Neuronal stem cell (in vitro differentiated cells): ENCODE data around the gene MACROD2.

ENCODE experiments used
- DNase-seq: peaks from one replicate; pipeline ENCODE4 v3.0.0-alpha.2; 2013; ENCODE audit warnings: low spot score
- H2AFZ ChIP-seq: one replicate; pipeline ENCODE4 v1.6.1; 2013; ENCODE audit warnings: mild to moderate bottlenecking, low read length, inconsistent platforms
- H2AK5ac ChIP-seq: 2 replicates; pipeline ENCODE4 v1.6.1; 2013; ENCODE audit warnings: low read depth, mild to moderate bottlenecking, inconsistent platforms, low read length, moderate library complexity, mixed read lengths
- H2BK120ac ChIP-seq: 2 replicates; pipeline ENCODE4 v1.6.1; 2013; ENCODE audit warnings: low read depth, mild to moderate bottlenecking, inconsistent platforms, low read length, moderate library complexity, mixed read lengths
- H2BK12ac ChIP-seq: one replicate; pipeline ENCODE4 v1.6.1; 2013; ENCODE audit warnings: low read length, inconsistent platforms
- H2BK15ac ChIP-seq: 2 replicates; pipeline ENCODE4 v1.6.1; 2013; ENCODE audit warnings: mild to moderate bottlenecking, low read length, inconsistent platforms, mixed read lengths
- H2BK5ac ChIP-seq: one replicate; pipeline ENCODE4 v1.6.1; 2013; ENCODE audit warnings: inconsistent platforms, mild to moderate bottlenecking, low read length, moderate library complexity
- H3K14ac ChIP-seq: one replicate; pipeline ENCODE4 v1.6.1; 2013; ENCODE audit warnings: low read length, inconsistent platforms
- H3K18ac ChIP-seq: 2 replicates; pipeline ENCODE4 v1.6.1; 2013; ENCODE audit warnings: low read length, inconsistent platforms
- H3K23ac ChIP-seq: 2 replicates; pipeline ENCODE4 v1.6.1; 2013; ENCODE audit warnings: low read depth, mild to moderate bottlenecking, mixed read lengths, low read length, inconsistent platforms; ENCODE audit not compliant: poor library complexity
- H3K27ac ChIP-seq: replicated peaks from 3 replicates; pipeline ENCODE4 v1.5.1; 2013; ENCODE audit warnings: low read length, inconsistent platforms
- H3K27me3 ChIP-seq, 3 experiments: 2 replicates each; pipeline ENCODE4 v1.6.1; 2013; ENCODE audit warnings: low read length in 3 of 3, mild to moderate bottlenecking in 2 of 3, inconsistent platforms in 1 of 3, low read depth in 1 of 3, mixed read lengths in 1 of 3, moderate library complexity in 1 of 3; ENCODE audit not compliant: control insufficient read depth in 3 of 3, insufficient read depth in 3 of 3
- H3K36me3 ChIP-seq, 2 donors: replicated peaks in 1 of 2; 2 replicates each; pipeline ENCODE4 v1.6.1; 2013; ENCODE audit warnings: low read length in 2 of 2; ENCODE audit not compliant: control insufficient read depth in 2 of 2, insufficient read depth in 2 of 2
- H3K4ac ChIP-seq: 2 replicates; pipeline ENCODE4 v1.6.1; 2013; ENCODE audit warnings: inconsistent platforms, mild to moderate bottlenecking, low read length, moderate library complexity
- H3K4me1 ChIP-seq, 2 donors: 1 replicate in 1 of 2; 2 replicates in 1 of 2; pipeline ENCODE4 v1.6.1; 2013; ENCODE audit warnings: low read length in 2 of 2, low read depth in 1 of 2; ENCODE audit not compliant: control insufficient read depth in 2 of 2, insufficient read depth in 1 of 2
- H3K4me2 ChIP-seq: one replicate; pipeline ENCODE4 v1.6.1; 2013; ENCODE audit warnings: mild to moderate bottlenecking, low read length, inconsistent platforms; ENCODE audit not compliant: insufficient read depth, poor library complexity, severe bottlenecking
- H3K4me3 ChIP-seq, 2 donors: 2 replicates each; pipeline ENCODE4 v1.5.1; 2013; ENCODE audit warnings: low read length in 2 of 2, mild to moderate bottlenecking in 2 of 2, inconsistent platforms in 1 of 2, moderate library complexity in 1 of 2
- H3K79me1 ChIP-seq: one replicate; pipeline ENCODE4 v1.6.1; 2013; ENCODE audit warnings: low read depth, mild to moderate bottlenecking, inconsistent platforms, low read length, moderate library complexity
- H3K9ac ChIP-seq: one replicate; pipeline ENCODE4 v1.6.1; 2013; ENCODE audit warnings: mild to moderate bottlenecking, low read depth, low read length, inconsistent platforms; ENCODE audit not compliant: poor library complexity
- H3K9me3 ChIP-seq, 2 donors: replicated peaks in 1 of 2; 2 replicates each; pipeline versions ENCODE3 to v1.6.1; 2013; ENCODE audit warnings: low read length in 2 of 2, mild to moderate bottlenecking in 2 of 2, inconsistent platforms in 1 of 2, low read depth in 1 of 2, mixed read lengths in 1 of 2, moderate library complexity in 1 of 2; ENCODE audit not compliant: control insufficient read depth in 2 of 2, insufficient read depth in 1 of 2
- H4K8ac ChIP-seq: one replicate; pipeline ENCODE4 v1.6.1; 2013; ENCODE audit warnings: low read depth, mild to moderate bottlenecking, inconsistent platforms, low read length, moderate library complexity
- H4K91ac ChIP-seq: one replicate; pipeline ENCODE4 v1.6.1; 2013; ENCODE audit warnings: low read length, low read depth, mild to moderate bottlenecking, inconsistent platforms; ENCODE audit not compliant: poor library complexity
- WGBS, 2 donors: extraction: QIAGEN DNeasy Blood & Tissue Kit; methylation state at CpG; one replicate each; pipeline ENCODE4 v1.1.7; 2013; ENCODE audit warnings: missing lambda C conversion rate in 2 of 2, mixed read lengths in 1 of 2; ENCODE audit not compliant: insufficient read length in 2 of 2, insufficient replicate concordance in 1 of 2; ENCODE audit errors: extremely low coverage in 2 of 2; 5-methylcytosine and 5-hydroxymethylcytosine counted together

MACROD2 gene

DNA sequence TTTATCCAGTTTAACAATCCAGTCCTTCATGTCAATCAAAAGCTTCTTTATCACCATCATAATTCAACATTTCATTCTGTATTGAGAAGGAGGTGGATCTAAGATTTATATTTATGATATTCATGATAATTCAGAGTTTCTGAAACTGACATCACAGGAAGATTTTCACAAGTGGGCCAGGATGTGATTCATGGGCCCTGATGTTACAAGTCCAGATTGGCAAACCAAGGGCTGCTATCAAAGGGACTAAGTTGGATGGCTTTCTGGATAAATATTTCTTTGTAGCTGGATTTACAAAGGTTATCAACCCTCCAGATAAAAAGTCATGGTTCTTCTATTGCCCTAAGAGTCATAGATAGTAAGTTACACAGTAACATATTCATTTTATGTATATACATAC lies 1711.4 kb downstream of the MACROD2 start:
- H2BK15ac ChIP-seq: no peak overlapping the region
- H3K9me3 ChIP-seq: no peaks in the 10 kb centered on the region
- H4K8ac ChIP-seq: no peak overlapping the region
- no peak overlapping the region for H3K9ac ChIP-seq
- H3K18ac ChIP-seq: no peak overlapping the region
- H3K4ac ChIP-seq: no peak overlapping the region
- H3K27ac ChIP-seq: no peak overlapping the region
- H3K4me1 ChIP-seq: no peaks in the 10 kb centered on the region
- H3K27me3 ChIP-seq: no peaks in the 10 kb centered on the region
- DNase-seq: no peak
- H2AK5ac ChIP-seq: no peak overlapping the region
- H3K36me3 ChIP-seq: no peaks in the 10 kb centered on the region
- no peak overlapping the region for H3K14ac ChIP-seq
- no peak overlapping the region for H2BK120ac ChIP-seq
- H2BK5ac ChIP-seq: no peak overlapping the region
- H3K23ac ChIP-seq: no peak overlapping the region
- H4K91ac ChIP-seq: no peak overlapping the region
- H3K4me3 ChIP-seq: no peak overlapping the region
- no peak overlapping the region for H3K4me2 ChIP-seq
- H2AFZ ChIP-seq: no peak overlapping the region
- no peak overlapping the region for H2BK12ac ChIP-seq
- no peaks in the 10 kb centered on the region for H3K79me1 ChIP-seq

GRCh38 chr20:15708984-15709598 lies 1713.8 kb downstream of the MACROD2 start:
- Histone ChIP-seq H3K14ac (no peak overlapping the region), H2BK120ac (no peak overlapping the region), H3K36me3 (no peaks in the 10 kb centered on the region), H3K4me2 (no peak overlapping the region), H3K18ac (no peak overlapping the region), H3K4me3 (no peak overlapping the region), H2BK5ac (no peak overlapping the region), H3K4me1 (no peaks in the 10 kb centered on the region), H4K91ac (no peak overlapping the region), H3K27ac (no peak overlapping the region), H3K27me3 (no peaks in the 10 kb centered on the region), H3K23ac (no peak overlapping the region), H4K8ac (no peak overlapping the region), H2AK5ac (no peak overlapping the region), H3K9ac (no peak overlapping the region), H3K4ac (no peak overlapping the region), H3K79me1 (no peaks in the 10 kb centered on the region), H2AFZ (no peak overlapping the region), H3K9me3 (no peaks in the 10 kb centered on the region), H2BK12ac (no peak overlapping the region), H2BK15ac (no peak overlapping the region)
- WGBS, 2 donors: no CpG with 5 or more reads among the region's 9 CpGs
- no peak for DNase-seq

- Histone ChIP-seq H3K79me1 (no peaks in the 10 kb centered on the region), H3K9me3 (no peaks in the 10 kb centered on the region), H3K18ac (no peak overlapping the region), H4K91ac (no peak overlapping the region), H2AK5ac (no peak overlapping the region), H3K4me2 (no peak overlapping the region), H3K4ac (no peak overlapping the region), H2BK12ac (no peak overlapping the region), H3K4me1 (no peaks in the 10 kb centered on the region), H3K27ac (no peak overlapping the region), H2BK120ac (no peak overlapping the region), H3K4me3 (no peak overlapping the region), H3K23ac (no peak overlapping the region), H3K14ac (no peak overlapping the region), H2BK5ac (no peak overlapping the region), H3K27me3 (no peaks in the 10 kb centered on the region), H4K8ac (no peak overlapping the region), H3K9ac (no peak overlapping the region), H3K36me3 (no peaks in the 10 kb centered on the region), H2AFZ (no peak overlapping the region), H2BK15ac (no peak overlapping the region)
- no peak for DNase-seq
- no CpG with 5 or more reads among the region's 5 CpGs for WGBS, 2 donors
Measured at GRCh38 chr20:15710636-15711035, 1715.3 kb downstream of the MACROD2 start.

DNA sequence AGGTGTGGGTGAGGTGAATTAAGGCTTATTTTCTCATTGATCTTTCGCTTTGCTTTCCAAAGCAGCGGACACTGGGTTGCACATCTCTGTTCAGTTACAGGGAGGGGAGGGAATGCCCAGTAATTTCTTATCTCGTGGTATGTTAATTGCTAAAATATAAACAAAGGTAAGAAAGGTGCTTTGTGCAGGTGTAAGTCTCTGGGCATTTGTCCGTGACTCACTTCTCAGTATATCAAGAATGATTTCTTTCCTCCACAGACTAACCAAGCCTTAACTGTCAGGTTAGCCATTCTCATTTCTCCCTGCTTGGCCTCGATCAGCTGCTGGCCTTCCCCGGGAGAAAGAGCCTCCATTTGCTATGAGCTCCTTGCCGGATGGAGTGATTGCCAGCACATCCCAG lies 1715.9 kb downstream of the MACROD2 start:
- H3K18ac ChIP-seq: no peak overlapping the region
- no peak overlapping the region for H3K4me2 ChIP-seq
- no peak overlapping the region for H4K91ac ChIP-seq
- no peak overlapping the region for H3K4ac ChIP-seq
- no peak overlapping the region for H2BK120ac ChIP-seq
- no CpG with 5 or more reads among the region's 7 CpGs for whole genome bisulfite sequencing, 2 donors
- no peak overlapping the region for H3K9ac ChIP-seq
- no peak overlapping the region for H2BK5ac ChIP-seq
- H3K14ac ChIP-seq: no peak overlapping the region
- no peak overlapping the region for H4K8ac ChIP-seq
- no peak overlapping the region for H2BK15ac ChIP-seq
- H3K27me3 ChIP-seq: no peaks in the 10 kb centered on the region
- no peak overlapping the region for H2AFZ ChIP-seq
- DNase-seq: no peak
- H3K23ac ChIP-seq: no peak overlapping the region
- H3K4me3 ChIP-seq: no peak overlapping the region
- H3K79me1 ChIP-seq: no peaks in the 10 kb centered on the region
- H3K36me3 ChIP-seq: no peaks in the 10 kb centered on the region
- no peaks in the 10 kb centered on the region for H3K4me1 ChIP-seq
- no peak overlapping the region for H2BK12ac ChIP-seq
- H3K27ac ChIP-seq: no peak overlapping the region
- H2AK5ac ChIP-seq: no peak overlapping the region
- no peaks in the 10 kb centered on the region for H3K9me3 ChIP-seq
